ENCODE results near the gene CLHC1.

CLHC1 gene

GRCh38 chr2:55169915-55170314 is 62.2 kb downstream of the CLHC1 start:
- no peak for DNase-seq (ENCODE audit: low read depth in 2 of 2, low spot score in 1 of 2)

- DNase-seq (ENCODE audit: low read depth in 2 of 2, low spot score in 1 of 2) = no peak
Measured at GRCh38 chr2:55169359-55169758, 62.7 kb downstream of the CLHC1 start.

- DNase-seq (ENCODE audit: low read depth in 2 of 2, low spot score in 1 of 2) = peak in 1 of 2 donors; percentile 5
Measured at GRCh38 chr2:55168221-55169154, 63.6 kb downstream of the CLHC1 start.

GRCh38 chr2:55165626-55166025 is 66.5 kb downstream of the CLHC1 start:
- no peak for DNase-seq (ENCODE audit: low read depth in 2 of 2, low spot score in 1 of 2)

GRCh38 chr2:55164534-55165480 is 67.3 kb downstream of the CLHC1 start:
- no peak for DNase-seq (ENCODE audit: low read depth in 2 of 2, low spot score in 1 of 2)

- DNase-seq (ENCODE audit: low read depth in 2 of 2, low spot score in 1 of 2) = no peak
Measured at GRCh38 chr2:55163941-55164390, 68.1 kb downstream of the CLHC1 start.

GRCh38 chr2:55163274-55163721 is 68.8 kb downstream of the CLHC1 start:
- no peak for DNase-seq (ENCODE audit: low read depth in 2 of 2, low spot score in 1 of 2)

- DNase-seq (ENCODE audit: low read depth in 2 of 2, low spot score in 1 of 2) = no peak
Measured at GRCh38 chr2:55162284-55163006, 69.6 kb downstream of the CLHC1 start.

- no peak for DNase-seq (ENCODE audit: low read depth in 2 of 2, low spot score in 1 of 2)
Measured at GRCh38 chr2:55161295-55162210, 70.5 kb downstream of the CLHC1 start.

GRCh38 chr2:55160422-55160821 is 71.7 kb downstream of the CLHC1 start:
- no peak for DNase-seq (ENCODE audit: low read depth in 2 of 2, low spot score in 1 of 2)

GRCh38 chr2:55159752-55160151 is 72.3 kb downstream of the CLHC1 start:
- no peak for DNase-seq (ENCODE audit: low read depth in 2 of 2, low spot score in 1 of 2)

GRCh38 chr2:55159037-55159651 is 72.9 kb downstream of the CLHC1 start:
- DNase-seq (ENCODE audit: low read depth in 2 of 2, low spot score in 1 of 2) = no peak

- DNase-seq (ENCODE audit: low read depth in 2 of 2, low spot score in 1 of 2) = no peak
Measured at GRCh38 chr2:55158111-55158814, 73.8 kb downstream of the CLHC1 start.

- DNase-seq (ENCODE audit: low read depth in 2 of 2, low spot score in 1 of 2) = no peak
Measured at GRCh38 chr2:55157474-55157884, 74.6 kb downstream of the CLHC1 start.

- no peak for DNase-seq (ENCODE audit: low read depth in 2 of 2, low spot score in 1 of 2)
Measured at GRCh38 chr2:55156984-55157383, 75.1 kb downstream of the CLHC1 start.

GRCh38 chr2:55156326-55156725 is 75.8 kb downstream of the CLHC1 start:
- no peak for DNase-seq (ENCODE audit: low read depth in 2 of 2, low spot score in 1 of 2)

GRCh38 chr2:55155764-55156281 is 76.3 kb downstream of the CLHC1 start:
- no peak for DNase-seq (ENCODE audit: low read depth in 2 of 2, low spot score in 1 of 2)

- DNase-seq (ENCODE audit: low read depth in 2 of 2, low spot score in 1 of 2) = no peak
Measured at GRCh38 chr2:55155206-55155605, 76.9 kb downstream of the CLHC1 start.
